Smooth muscle cell of the brain vasculature (primary cell): Measurements from ENCODE around the gene EGLN1.
"Not testable (repeated sequence)": the region's sequence is repeated elsewhere in the genome, so short reads cannot be mapped to it uniquely, and the experiment has no call there.

Source experiments
- DNase-seq: peaks from one replicate; pipeline ENCODE4 v3.0.0-alpha.2; 2012; ENCODE audit warnings: low read depth, low spot score

Gene EGLN1

GRCh38 chr1:231421971-231422797, at the start of gene EGLN1:
Gene EGLN1 (minus strand): TSS chr1:231422287. CDS start chr1:231421888, 399 bp downstream.
- peak; percentile 35 for DNase-seq

- DNase-seq = not testable (repeated sequence)
These were observed 49.4 kb upstream of the EGLN1 start for GRCh38 chr1:231471500-231471899.

- DNase-seq = not testable (repeated sequence)
These were observed 48.9 kb upstream of the EGLN1 start for GRCh38 chr1:231471027-231471426.

- DNase-seq = no peak
These were observed 45.9 kb upstream of the EGLN1 start for GRCh38 chr1:231467986-231468385.

- DNase-seq = no peak
These were observed 43.0 kb upstream of the EGLN1 start for GRCh38 chr1:231465051-231465450.

GRCh38 chr1:231463541-231463940, 41.5 kb upstream of the EGLN1 start:
- no peak for DNase-seq

- DNase-seq = no peak
These were observed 38.5 kb upstream of the EGLN1 start for GRCh38 chr1:231460614-231461013.

GRCh38 chr1:231459438-231459837, 37.4 kb upstream of the EGLN1 start:
- DNase-seq = not testable (repeated sequence)

- not testable (repeated sequence) for DNase-seq
These were observed 35.9 kb upstream of the EGLN1 start for GRCh38 chr1:231457956-231458355.

- DNase-seq = not testable (repeated sequence)
These were observed 32.0 kb upstream of the EGLN1 start for GRCh38 chr1:231454133-231454532.

GRCh38 chr1:231446138-231446537, 24.1 kb upstream of the EGLN1 start:
- DNase-seq = no peak

GRCh38 chr1:231444059-231444458, 22.0 kb upstream of the EGLN1 start:
- DNase-seq = no peak

GRCh38 chr1:231443363-231443762, 21.3 kb upstream of the EGLN1 start:
- no peak for DNase-seq

- no peak for DNase-seq
These were observed 20.6 kb upstream of the EGLN1 start for GRCh38 chr1:231442735-231443134.

GRCh38 chr1:231432996-231433395, 10.9 kb upstream of the EGLN1 start:
- no peak for DNase-seq

- no peak for DNase-seq
These were observed 9.8 kb upstream of the EGLN1 start for GRCh38 chr1:231431665-231432415.

- not testable (repeated sequence) for DNase-seq
These were observed 8.7 kb upstream of the EGLN1 start for GRCh38 chr1:231430678-231431352.

GRCh38 chr1:231428377-231428776, 6.3 kb upstream of the EGLN1 start:
- DNase-seq = no peak

- no peak for DNase-seq
These were observed 3.1 kb upstream of the EGLN1 start for GRCh38 chr1:231424950-231425805.

GRCh38 chr1:231423648-231424047, 1.6 kb upstream of the EGLN1 start:
- no peak for DNase-seq

- no peak for DNase-seq
These were observed 767 bp upstream of the EGLN1 start for GRCh38 chr1:231422798-231423309.
